SK-N-SH treated with all-trans-retinoic acid at 6 μM for 48 hours (cell line): ENCODE results near the gene DNAAF1.

Experiments
- ARNTL ChIP-seq: fragments of 450-650 bp; formaldehyde crosslinking; IDR thresholded peaks from 2 replicates; pipeline ENCODE4 v1.5.0; 2020; ENCODE audit warnings: low read depth, mild to moderate bottlenecking, moderate library complexity, borderline replicate concordance
- BACH2 ChIP-seq: fragments of 250-450 bp; sonication (Bioruptor Pico); IDR thresholded peaks from 2 replicates; pipeline ENCODE4 v1.9.0; 2021; ENCODE audit warnings: mild to moderate bottlenecking, borderline replicate concordance
- ESRRG ChIP-seq: fragments of 250-450 bp; sonication (Bioruptor Pico); IDR thresholded peaks from 2 replicates; pipeline ENCODE4 v1.6.1; 2021; ENCODE audit warnings: mild to moderate bottlenecking
- GLIS3 ChIP-seq: fragments of 250-450 bp; sonication (Bioruptor Pico); IDR thresholded peaks from 2 replicates; pipeline ENCODE4 v1.5.0; 2020; ENCODE audit warnings: mild to moderate bottlenecking, moderate library complexity
- OSR1 ChIP-seq: fragments of 250-450 bp; sonication (Bioruptor Pico); IDR thresholded peaks from 2 replicates; pipeline ENCODE4 v1.8.0; 2022; ENCODE audit warnings: moderate library complexity, mild to moderate bottlenecking, inconsistent platforms
- PPARA ChIP-seq: fragments of 250-450 bp; sonication (Bioruptor Pico); IDR thresholded peaks from 2 replicates; pipeline ENCODE4 v1.5.0; 2020; ENCODE audit warnings: mild to moderate bottlenecking, borderline replicate concordance
- TCF4 ChIP-seq: fragments of 250-450 bp; sonication (Bioruptor Pico); IDR thresholded peaks from 2 replicates; pipeline ENCODE4 v1.8.0; 2021; ENCODE audit warnings: mild to moderate bottlenecking, moderate library complexity, borderline replicate concordance
- ZC3H10 ChIP-seq: fragments of 250-450 bp; sonication (Bioruptor Pico); IDR thresholded peaks from 2 replicates; pipeline ENCODE4 v1.5.1; 2021; ENCODE audit warnings: mild to moderate bottlenecking, moderate library complexity
- ZFP3 ChIP-seq: fragments of 250-450 bp; sonication (Bioruptor Pico); IDR thresholded peaks from 2 replicates; pipeline ENCODE4 v1.5.0; 2020; ENCODE audit warnings: mild to moderate bottlenecking, moderate library complexity
- ZFP30 ChIP-seq: fragments of 450-650 bp; formaldehyde crosslinking; IDR thresholded peaks from 2 replicates; pipeline ENCODE4 v1.5.0; 2022; ENCODE audit warnings: mild to moderate bottlenecking, moderate library complexity
- ZNF70 ChIP-seq: fragments of 450-650 bp; formaldehyde crosslinking; IDR thresholded peaks from 2 replicates; pipeline ENCODE4 v1.5.0; 2020; ENCODE audit warnings: mild to moderate bottlenecking, moderate library complexity
- TF ChIP-seq, protein P1 (sequence below): fragments of 250-450 bp; sonication (Bioruptor Pico); IDR thresholded peaks from 2 replicates; pipeline ENCODE4 v1.5.0; 2020; ENCODE audit warnings: mild to moderate bottlenecking, moderate library complexity
- TF ChIP-seq, protein P2 (sequence below): fragments of 250-450 bp; sonication (Bioruptor Pico); IDR thresholded peaks from 2 replicates; pipeline ENCODE4 v1.8.0; 2020; ENCODE audit warnings: mild to moderate bottlenecking, moderate library complexity, borderline replicate concordance
- TF ChIP-seq, protein P3 (sequence below): fragments of 250-450 bp; sonication (Bioruptor Pico); IDR thresholded peaks from 2 replicates; pipeline ENCODE4 v1.8.0; 2021; ENCODE audit warnings: low read depth, mild to moderate bottlenecking, moderate library complexity, borderline replicate concordance

DNA sequence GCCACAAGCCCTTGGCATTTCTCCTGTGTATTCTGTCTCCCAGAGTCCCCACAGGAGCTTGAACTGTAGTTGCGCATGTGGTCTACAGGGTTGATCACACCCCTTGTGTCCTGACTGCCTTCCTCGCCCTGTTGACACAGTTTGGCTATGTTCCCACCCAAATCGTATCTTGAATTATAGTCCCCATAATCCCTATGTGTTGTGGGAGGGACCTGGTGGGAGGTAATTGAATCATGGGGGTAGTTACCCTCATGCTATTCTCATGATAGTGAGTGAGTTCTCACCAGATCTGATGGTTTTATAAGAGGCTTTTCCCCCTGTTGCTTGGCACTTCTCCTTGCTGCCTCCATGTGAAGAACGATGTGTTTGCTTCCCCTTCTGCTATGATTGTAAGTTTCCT, 67.0 kb downstream of the DNAAF1 start:
- TF ChIP-seq ZFP30 (CRISPR knock-in tag) = no peak
- TF ChIP-seq ARNTL (CRISPR knock-in tag) = no peak
- no peak for TF ChIP-seq GLIS3
- TF ChIP-seq ZNF70 (CRISPR knock-in tag) = no peak
- no peak for TF ChIP-seq OSR1 (CRISPR knock-in tag)
- TF ChIP-seq BACH2 (CRISPR knock-in tag) = no peak
- no peak for TF ChIP-seq ESRRG (CRISPR knock-in tag)
- TF ChIP-seq, protein P1, sequence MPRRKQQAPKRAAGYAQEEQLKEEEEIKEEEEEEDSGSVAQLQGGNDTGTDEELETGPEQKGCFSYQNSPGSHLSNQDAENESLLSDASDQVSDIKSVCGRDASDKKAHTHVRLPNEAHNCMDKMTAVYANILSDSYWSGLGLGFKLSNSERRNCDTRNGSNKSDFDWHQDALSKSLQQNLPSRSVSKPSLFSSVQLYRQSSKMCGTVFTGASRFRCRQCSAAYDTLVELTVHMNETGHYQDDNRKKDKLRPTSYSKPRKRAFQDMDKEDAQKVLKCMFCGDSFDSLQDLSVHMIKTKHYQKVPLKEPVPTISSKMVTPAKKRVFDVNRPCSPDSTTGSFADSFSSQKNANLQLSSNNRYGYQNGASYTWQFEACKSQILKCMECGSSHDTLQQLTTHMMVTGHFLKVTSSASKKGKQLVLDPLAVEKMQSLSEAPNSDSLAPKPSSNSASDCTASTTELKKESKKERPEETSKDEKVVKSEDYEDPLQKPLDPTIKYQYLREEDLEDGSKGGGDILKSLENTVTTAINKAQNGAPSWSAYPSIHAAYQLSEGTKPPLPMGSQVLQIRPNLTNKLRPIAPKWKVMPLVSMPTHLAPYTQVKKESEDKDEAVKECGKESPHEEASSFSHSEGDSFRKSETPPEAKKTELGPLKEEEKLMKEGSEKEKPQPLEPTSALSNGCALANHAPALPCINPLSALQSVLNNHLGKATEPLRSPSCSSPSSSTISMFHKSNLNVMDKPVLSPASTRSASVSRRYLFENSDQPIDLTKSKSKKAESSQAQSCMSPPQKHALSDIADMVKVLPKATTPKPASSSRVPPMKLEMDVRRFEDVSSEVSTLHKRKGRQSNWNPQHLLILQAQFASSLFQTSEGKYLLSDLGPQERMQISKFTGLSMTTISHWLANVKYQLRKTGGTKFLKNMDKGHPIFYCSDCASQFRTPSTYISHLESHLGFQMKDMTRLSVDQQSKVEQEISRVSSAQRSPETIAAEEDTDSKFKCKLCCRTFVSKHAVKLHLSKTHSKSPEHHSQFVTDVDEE (CRISPR knock-in tag) = no peak
- TF ChIP-seq, protein P2, sequence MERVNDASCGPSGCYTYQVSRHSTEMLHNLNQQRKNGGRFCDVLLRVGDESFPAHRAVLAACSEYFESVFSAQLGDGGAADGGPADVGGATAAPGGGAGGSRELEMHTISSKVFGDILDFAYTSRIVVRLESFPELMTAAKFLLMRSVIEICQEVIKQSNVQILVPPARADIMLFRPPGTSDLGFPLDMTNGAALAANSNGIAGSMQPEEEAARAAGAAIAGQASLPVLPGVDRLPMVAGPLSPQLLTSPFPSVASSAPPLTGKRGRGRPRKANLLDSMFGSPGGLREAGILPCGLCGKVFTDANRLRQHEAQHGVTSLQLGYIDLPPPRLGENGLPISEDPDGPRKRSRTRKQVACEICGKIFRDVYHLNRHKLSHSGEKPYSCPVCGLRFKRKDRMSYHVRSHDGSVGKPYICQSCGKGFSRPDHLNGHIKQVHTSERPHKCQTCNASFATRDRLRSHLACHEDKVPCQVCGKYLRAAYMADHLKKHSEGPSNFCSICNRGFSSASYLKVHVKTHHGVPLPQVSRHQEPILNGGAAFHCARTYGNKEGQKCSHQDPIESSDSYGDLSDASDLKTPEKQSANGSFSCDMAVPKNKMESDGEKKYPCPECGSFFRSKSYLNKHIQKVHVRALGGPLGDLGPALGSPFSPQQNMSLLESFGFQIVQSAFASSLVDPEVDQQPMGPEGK = no peak
- no peak for TF ChIP-seq ZFP3 (CRISPR knock-in tag)
- no peak for TF ChIP-seq TCF4
- TF ChIP-seq ZC3H10 (CRISPR knock-in tag) = no peak
- TF ChIP-seq PPARA (CRISPR knock-in tag) = no peak
- TF ChIP-seq, protein P3, sequence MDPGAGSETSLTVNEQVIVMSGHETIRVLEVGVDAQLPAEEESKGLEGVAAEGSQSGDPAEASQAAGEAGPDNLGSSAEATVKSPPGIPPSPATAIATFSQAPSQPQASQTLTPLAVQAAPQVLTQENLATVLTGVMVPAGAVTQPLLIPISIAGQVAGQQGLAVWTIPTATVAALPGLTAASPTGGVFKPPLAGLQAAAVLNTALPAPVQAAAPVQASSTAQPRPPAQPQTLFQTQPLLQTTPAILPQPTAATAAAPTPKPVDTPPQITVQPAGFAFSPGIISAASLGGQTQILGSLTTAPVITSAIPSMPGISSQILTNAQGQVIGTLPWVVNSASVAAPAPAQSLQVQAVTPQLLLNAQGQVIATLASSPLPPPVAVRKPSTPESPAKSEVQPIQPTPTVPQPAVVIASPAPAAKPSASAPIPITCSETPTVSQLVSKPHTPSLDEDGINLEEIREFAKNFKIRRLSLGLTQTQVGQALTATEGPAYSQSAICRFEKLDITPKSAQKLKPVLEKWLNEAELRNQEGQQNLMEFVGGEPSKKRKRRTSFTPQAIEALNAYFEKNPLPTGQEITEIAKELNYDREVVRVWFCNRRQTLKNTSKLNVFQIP (CRISPR knock-in tag) = no peak
